ENCODE results near the gene ZNF205. TPM values are rescaled to one million over a fixed set of nuclear protein-coding genes. Genes with fewer than 3 reads are reported as not detected.

The ZNF205 gene
- total and polyA plus RNA-seq, 2 of the 4 experiments (the other 2 are of a cell fraction): 8.2 to 12.7 TPM

- Histone ChIP-seq H3K4me2 (ENCODE audit: low read depth, low read length) (no peak overlapping the region), H2AK9ac (replicated peaks; ENCODE audit: low read depth, low read length, poor library complexity) (no peak overlapping the region), H3K9me3 (ENCODE audit: control insufficient read depth, insufficient read depth, low read length) (no peaks in the 10 kb centered on the region), H2BK5ac (ENCODE audit: low read depth, low read length, poor library complexity, severe bottlenecking) (no peak overlapping the region), H2AFZ (replicated peaks; ENCODE audit: low read length, poor library complexity) (peak overlapping the region; percentile 57), H3K18ac (ENCODE audit: low read depth, low read length) (no peak overlapping the region), H3K36me3 (ENCODE audit: control insufficient read depth, insufficient read depth, low read length) (no peaks in the 10 kb centered on the region), H3K14ac (replicated peaks; ENCODE audit: low read depth, low read length) (no peak overlapping the region), H4K5ac (ENCODE audit: low read depth, low read length) (no peak overlapping the region), H3K9me1 (ENCODE audit: insufficient read depth, low read length) (peaks cover 22% of the 10 kb centered on the region), H3K9ac (ENCODE audit: low read depth, low read length) (no peak overlapping the region), H4K20me1 (ENCODE audit: insufficient read depth, low read length) (no peaks in the 10 kb centered on the region), H3K27me3 (ENCODE audit: control insufficient read depth, insufficient read depth, low read length) (peaks cover 24% of the 10 kb centered on the region), H3K56ac (ENCODE audit: extremely low read depth, insufficient read depth, low read length) (no peak overlapping the region), H3K23ac (ENCODE audit: low read depth, low read length) (no peak overlapping the region), H4K91ac (ENCODE audit: insufficient read depth, low read depth, low read length) (no peak overlapping the region), H3K4me1 (ENCODE audit: control insufficient read depth, insufficient read depth, low read length) (peaks cover 3% of the 10 kb centered on the region), H2BK15ac (ENCODE audit: low read depth, low read length) (no peak overlapping the region), H2AK5ac (ENCODE audit: low read depth, low read length) (no peak overlapping the region), H3K4me3 (ENCODE audit: insufficient read depth, low read depth, low read length) (no peak overlapping the region), H3K79me1 (ENCODE audit: low read depth in 1 of 2, low read length in 2 of 2) (no peaks in the 10 kb centered on the region), H3K27ac (ENCODE audit: insufficient read depth, low read length) (no peak overlapping the region), H2BK20ac (ENCODE audit: low read depth, low read length) (no peak overlapping the region), H3K4ac (ENCODE audit: low read depth, low read length) (no peak overlapping the region), H4K8ac (ENCODE audit: low read depth in 2 of 2, low read length in 2 of 2) (no peak overlapping the region), H2BK120ac (ENCODE audit: low read depth, low read length) (no peak overlapping the region)
- dilution Hi-C loops (cut with HindIII; ENCODE audit: low sequenced_read_pairs, unreplicated experiment) (no loop called here), intact Hi-C loops (cut with micrococcal nuclease) (no loop called here), in situ Hi-C loops (cut with MboI; ENCODE audit: low sequenced_read_pairs) (loop anchor here (5.0 kb wide), 1 partner anchor 40 kb away; no protein-coding TSS in a partner anchor)
- DNase-seq: no peak
- no peak for TF ChIP-seq NFE2L2 (IDR thresholded peaks at IDR 0.05; ENCODE audit: low read depth, low read length)
- no peak for TF ChIP-seq MXI1 (IDR thresholded peaks at IDR 0.05; ENCODE audit: borderline replicate concordance, low read depth, low read length)
- TF ChIP-seq RAD21 (IDR thresholded peaks at IDR 0.05; ENCODE audit: low read length): no peak
- TF ChIP-seq RFX5 (IDR thresholded peaks at IDR 0.05; ENCODE audit: low read depth, low read length): no peak
- BruUV-seq (replicated peaks): no TSS peak
- no peak for ATAC-seq (ENCODE audit: low read depth)
- 57% methylated on average over 3 of the region's 27 CpGs; no CpG with 5 or more reads in 1 of the 2 experiments for WGBS, 2 experiments (ENCODE audit: extremely low coverage in 2 of 2, insufficient read length in 1 of 2)
- POLR2A ChIA-PET (ENCODE audit: unreplicated experiment): no interaction called here
- CTCF ChIA-PET: interaction anchor here (1.2 kb wide), 1 partner anchor 43 kb away, joined by 3 read pairs; no protein-coding TSS in a partner anchor
Observed at GRCh38 chr16:3101841-3102470, 10.4 kb upstream of the ZNF205 start.
